ENCODE results near the gene IMMP2L.

DNA sequence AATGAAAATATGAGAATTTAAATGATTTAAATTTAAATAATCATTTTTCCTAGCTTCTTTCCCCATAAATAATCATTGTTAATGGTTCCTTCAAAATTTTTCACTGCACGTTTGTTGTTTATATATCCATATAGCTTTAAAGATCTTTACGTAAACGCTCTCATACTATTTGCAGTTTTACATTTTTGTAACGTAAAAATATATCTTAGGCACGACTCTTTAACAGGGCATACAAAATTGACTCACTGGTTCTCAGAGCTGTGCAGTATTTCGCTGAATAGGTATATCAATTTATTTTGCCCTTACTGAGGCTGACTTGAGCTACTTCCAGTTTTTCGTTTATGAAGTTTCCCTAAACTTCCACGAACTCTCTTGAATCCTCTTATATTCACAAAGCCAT lies 365.6 kb downstream of the IMMP2L start:
- no peak for TF ChIP-seq SIN3A (IDR thresholded peaks at IDR 0.05; ENCODE audit: borderline replicate concordance, insufficient read depth, low read length)
- TF ChIP-seq TAF1 (IDR thresholded peaks at IDR 0.05; ENCODE audit: borderline replicate concordance, insufficient read depth, low read length) = no peak
